GM10266 (cell line): Measurements from ENCODE around the gene HERC5.

ENCODE experiments used
- DNase-seq: peaks from one replicate; pipeline ENCODE4 v3.0.0; 2012; ENCODE audit errors: extremely low spot score
- CTCF ChIP-seq: IDR thresholded peaks from 2 replicates; pipeline ENCODE4 v1.5.1; 2012; ENCODE audit warnings: mild to moderate bottlenecking, low read depth; ENCODE audit not compliant: control insufficient read depth, insufficient read depth; ENCODE audit errors: missing control alignments

Gene HERC5

GRCh38 chr4:88439161-88439760 lies 17.7 kb upstream of the HERC5 start:
- TF ChIP-seq CTCF = no peak
- DNase-seq = no peak

- no peak for DNase-seq
- no peak for TF ChIP-seq CTCF
Observed at GRCh38 chr4:88440146-88440545, 16.8 kb upstream of the HERC5 start.

- no peak for DNase-seq
- no peak for TF ChIP-seq CTCF
Observed at GRCh38 chr4:88441696-88442095, 15.2 kb upstream of the HERC5 start.

GRCh38 chr4:88442689-88443191 lies 14.2 kb upstream of the HERC5 start:
- no peak for DNase-seq
- no peak for TF ChIP-seq CTCF

- no peak for TF ChIP-seq CTCF
- no peak for DNase-seq
Observed at GRCh38 chr4:88443486-88443885, 13.4 kb upstream of the HERC5 start.

- DNase-seq = no peak
- no peak for TF ChIP-seq CTCF
Observed at GRCh38 chr4:88445252-88445651, 11.7 kb upstream of the HERC5 start.

GRCh38 chr4:88446124-88446523 lies 10.8 kb upstream of the HERC5 start:
- no peak for TF ChIP-seq CTCF
- no peak for DNase-seq
